ENCODE results near the gene PTGDS. TPM values are rescaled to one million over a fixed set of nuclear protein-coding genes. Genes with fewer than 3 reads are reported as not detected.

The PTGDS gene
- total RNA-seq, 2 donors from 2014 or later = 13.8 to 22.1 TPM

GRCh38 chr9:136978073-136978864 lies 965 bp downstream of the PTGDS start:
- Histone ChIP-seq H3K9ac (ENCODE audit: extremely low read depth, low read length, poor library complexity, severe bottlenecking) (peak overlapping the region; percentile 6), H3K27me3 (ENCODE audit: control insufficient read depth, insufficient read depth, low read length, poor library complexity, severe bottlenecking) (peaks cover 6% of the 10 kb centered on the region), H3K4me3 (ENCODE audit: low read length) (peak overlapping the region; percentile 69), H3K27ac (ENCODE audit: low read depth, low read length) (no peak overlapping the region), H3K36me3 (ENCODE audit: control insufficient read depth, insufficient read depth, low read length) (no peaks in the 10 kb centered on the region), H3K9me3 (ENCODE audit: control insufficient read depth, low read length) (no peaks in the 10 kb centered on the region), H3K4me1 (ENCODE audit: control insufficient read depth, insufficient read depth, low read length) (peaks cover 3% of the 10 kb centered on the region)
- peak; percentile 14 for TF ChIP-seq CTCF (conservative IDR thresholded peaks at IDR 0.05)
- no peaks in the 10 kb centered on the region for H3K9me3 Mint-ChIP-seq
- peaks cover 11% of the 10 kb centered on the region for H3K4me1 Mint-ChIP-seq
- H3K27me3 Mint-ChIP-seq (ENCODE audit: insufficient read depth) = peaks cover 2% of the 10 kb centered on the region
- peak; percentile 98 for DNase-seq
- no peaks in the 10 kb centered on the region for H3K36me3 Mint-ChIP-seq (ENCODE audit: low read depth)
- H3K27ac Mint-ChIP-seq = no peak overlapping the region
- WGBS, 2 experiments (ENCODE audit: insufficient coverage in 1 of 2, insufficient read length in 1 of 2) = 0 to 1% methylated on average over 29 to 71 of the region's 78 CpGs
- H3K4me3 Mint-ChIP-seq = peak overlapping the region; percentile 52

- peak; percentile 22 for TF ChIP-seq CTCF (conservative IDR thresholded peaks at IDR 0.05)
- H3K27ac ChIP-seq (ENCODE audit: low read depth, low read length) = no peak overlapping the region
- Mint-ChIP-seq H3K36me3 (ENCODE audit: low read depth) (no peaks in the 10 kb centered on the region), H3K27ac (no peak overlapping the region), H3K4me3 (peak overlapping the region; percentile 27), H3K4me1 (peaks cover 11% of the 10 kb centered on the region), H3K27me3 (ENCODE audit: insufficient read depth) (peaks cover 2% of the 10 kb centered on the region), H3K9me3 (no peaks in the 10 kb centered on the region)
- no peaks in the 10 kb centered on the region for H3K9me3 ChIP-seq (ENCODE audit: control insufficient read depth, low read length)
- no peak for DNase-seq
- H3K4me3 ChIP-seq (ENCODE audit: low read length) = no peak overlapping the region
- H3K36me3 ChIP-seq (ENCODE audit: control insufficient read depth, insufficient read depth, low read length) = no peaks in the 10 kb centered on the region
- peaks cover 8% of the 10 kb centered on the region for H3K27me3 ChIP-seq (ENCODE audit: control insufficient read depth, insufficient read depth, low read length, poor library complexity, severe bottlenecking)
- 66 to 74% methylated on average over 38 to 41 of the region's 41 CpGs for WGBS, 2 experiments (ENCODE audit: insufficient coverage in 1 of 2, insufficient read length in 1 of 2)
- H3K9ac ChIP-seq (ENCODE audit: extremely low read depth, low read length, poor library complexity, severe bottlenecking) = no peak overlapping the region
- H3K4me1 ChIP-seq (ENCODE audit: control insufficient read depth, insufficient read depth, low read length) = peaks cover 3% of the 10 kb centered on the region
Measured at GRCh38 chr9:136978865-136979544, 1.7 kb downstream of the PTGDS start.

GRCh38 chr9:136979769-136980587 lies 2.7 kb downstream of the PTGDS start:
- peaks cover 17% of the 10 kb centered on the region for H3K27me3 ChIP-seq (ENCODE audit: control insufficient read depth, insufficient read depth, low read length, poor library complexity, severe bottlenecking)
- no peak overlapping the region for H3K27ac ChIP-seq (ENCODE audit: low read depth, low read length)
- peaks cover 11% of the 10 kb centered on the region for H3K4me1 Mint-ChIP-seq
- H3K9me3 Mint-ChIP-seq = no peaks in the 10 kb centered on the region
- no peak overlapping the region for H3K4me3 ChIP-seq (ENCODE audit: low read length)
- H3K4me1 ChIP-seq (ENCODE audit: control insufficient read depth, insufficient read depth, low read length) = peaks cover 3% of the 10 kb centered on the region
- TF ChIP-seq CTCF (conservative IDR thresholded peaks at IDR 0.05) = no peak
- H3K9ac ChIP-seq (ENCODE audit: extremely low read depth, low read length, poor library complexity, severe bottlenecking) = no peak overlapping the region
- peak; percentile 72 for DNase-seq
- peaks cover 5% of the 10 kb centered on the region for H3K27me3 Mint-ChIP-seq (ENCODE audit: insufficient read depth)
- peak overlapping the region; percentile 24 for H3K4me3 Mint-ChIP-seq
- WGBS, 2 experiments (ENCODE audit: insufficient coverage in 1 of 2, insufficient read length in 1 of 2) = 83 to 94% methylated on average over 17 to 26 of the region's 26 CpGs
- no peaks in the 10 kb centered on the region for H3K36me3 ChIP-seq (ENCODE audit: control insufficient read depth, insufficient read depth, low read length)
- peak overlapping the region; percentile 77 for H3K27ac Mint-ChIP-seq
- H3K36me3 Mint-ChIP-seq (ENCODE audit: low read depth) = no peaks in the 10 kb centered on the region
- no peaks in the 10 kb centered on the region for H3K9me3 ChIP-seq (ENCODE audit: control insufficient read depth, low read length)

Measured in endodermal cell (in vitro differentiated cells).